AG04450 (cell line): ENCODE data around the gene SLC2A8. TPM values are rescaled to one million over a fixed set of nuclear protein-coding genes. Genes with fewer than 3 reads are reported as not detected.

Source experiments
- CTCF ChIA-PET: fragments of 300-600, 350-600 bp; formaldehyde crosslinking; extraction: SDS; loops from one replicate; lab custom pipeline; 2022; ENCODE audit warnings: antibody characterized with exemption, inconsistent platforms; lab: Charles Lee
- POLR2A ChIA-PET: fragments of 350-600 bp; formaldehyde crosslinking; extraction: SDS; loops from one replicate; lab custom pipeline; 2021; ENCODE audit warnings: antibody characterized with exemption, inconsistent platforms; lab: Yijun Ruan, JAX
- DNase-seq: peaks from one replicate; pipeline ENCODE4 v3.0.0-alpha.2; 2011; ENCODE audit warnings: low read depth, low spot score
- H3K27ac ChIP-seq: one replicate; pipeline ENCODE4 v1.5.1; 2012; ENCODE audit warnings: low read depth, low read length, control low read depth
- H3K27me3 ChIP-seq: one replicate; pipeline ENCODE4 v1.6.0; 2012; ENCODE audit warnings: low read length; ENCODE audit not compliant: control insufficient read depth, insufficient read depth
- H3K4me3 ChIP-seq: 2 replicates; pipeline ENCODE4 v1.5.1; 2011; ENCODE audit warnings: mild to moderate bottlenecking, low read depth, low read length, control low read depth
- H3K9me3 ChIP-seq: 2 replicates; pipeline ENCODE4 v1.5.1; 2012; ENCODE audit warnings: low read length; ENCODE audit not compliant: control insufficient read depth, insufficient read depth
- polyA plus RNA-seq: library from polyadenylated mRNA; depleted of rRNA; stranded (reverse); fragments of >200 nt; gene quantifications from 2 replicates; pipeline ENCODE4 v1.2.3, GENCODE V29; 2011
- TF ChIP-seq, protein P1 (sequence below): IDR thresholded peaks from 2 replicates; pipeline ENCODE4 v1.5.1; 2011; ENCODE audit warnings: low read depth, low read length, control low read depth, inconsistent platforms

The SLC2A8 gene
- polyA plus RNA-seq, 1 experiment = 6.3 TPM

DNA sequence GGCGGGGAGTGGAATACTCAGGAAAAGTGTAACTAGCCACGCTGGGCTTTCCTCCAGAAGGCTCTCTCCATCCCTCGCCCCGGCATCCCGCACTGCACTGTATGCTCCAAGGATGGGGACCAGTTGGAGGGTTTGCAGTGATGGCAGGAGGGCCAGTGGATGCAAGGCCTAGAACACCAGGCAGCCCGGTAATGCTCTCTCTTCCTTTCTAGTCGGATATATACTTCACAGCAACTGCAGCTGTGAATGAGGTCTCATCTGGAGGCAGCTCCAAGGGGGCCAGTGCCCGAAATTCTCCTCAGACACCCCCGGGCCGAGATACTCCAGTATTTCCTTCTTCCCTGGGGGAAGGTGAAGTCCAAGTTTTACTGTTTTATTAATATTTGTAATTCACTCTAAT, 10.0 kb upstream of the SLC2A8 start:
- Histone ChIP-seq H3K27ac (no peak overlapping the region), H3K4me3 (no peak overlapping the region), H3K9me3 (no peaks in the 10 kb centered on the region), H3K27me3 (peaks cover 14% of the 10 kb centered on the region)
- ChIA-PET CTCF (interaction anchor here (0.7 kb wide), 1 partner anchor 10 kb away, joined by 5 read pairs; no protein-coding TSS in a partner anchor), POLR2A (no interaction called here)
- TF ChIP-seq, protein P1, sequence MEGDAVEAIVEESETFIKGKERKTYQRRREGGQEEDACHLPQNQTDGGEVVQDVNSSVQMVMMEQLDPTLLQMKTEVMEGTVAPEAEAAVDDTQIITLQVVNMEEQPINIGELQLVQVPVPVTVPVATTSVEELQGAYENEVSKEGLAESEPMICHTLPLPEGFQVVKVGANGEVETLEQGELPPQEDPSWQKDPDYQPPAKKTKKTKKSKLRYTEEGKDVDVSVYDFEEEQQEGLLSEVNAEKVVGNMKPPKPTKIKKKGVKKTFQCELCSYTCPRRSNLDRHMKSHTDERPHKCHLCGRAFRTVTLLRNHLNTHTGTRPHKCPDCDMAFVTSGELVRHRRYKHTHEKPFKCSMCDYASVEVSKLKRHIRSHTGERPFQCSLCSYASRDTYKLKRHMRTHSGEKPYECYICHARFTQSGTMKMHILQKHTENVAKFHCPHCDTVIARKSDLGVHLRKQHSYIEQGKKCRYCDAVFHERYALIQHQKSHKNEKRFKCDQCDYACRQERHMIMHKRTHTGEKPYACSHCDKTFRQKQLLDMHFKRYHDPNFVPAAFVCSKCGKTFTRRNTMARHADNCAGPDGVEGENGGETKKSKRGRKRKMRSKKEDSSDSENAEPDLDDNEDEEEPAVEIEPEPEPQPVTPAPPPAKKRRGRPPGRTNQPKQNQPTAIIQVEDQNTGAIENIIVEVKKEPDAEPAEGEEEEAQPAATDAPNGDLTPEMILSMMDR = no peak
- no peak for DNase-seq

DNA sequence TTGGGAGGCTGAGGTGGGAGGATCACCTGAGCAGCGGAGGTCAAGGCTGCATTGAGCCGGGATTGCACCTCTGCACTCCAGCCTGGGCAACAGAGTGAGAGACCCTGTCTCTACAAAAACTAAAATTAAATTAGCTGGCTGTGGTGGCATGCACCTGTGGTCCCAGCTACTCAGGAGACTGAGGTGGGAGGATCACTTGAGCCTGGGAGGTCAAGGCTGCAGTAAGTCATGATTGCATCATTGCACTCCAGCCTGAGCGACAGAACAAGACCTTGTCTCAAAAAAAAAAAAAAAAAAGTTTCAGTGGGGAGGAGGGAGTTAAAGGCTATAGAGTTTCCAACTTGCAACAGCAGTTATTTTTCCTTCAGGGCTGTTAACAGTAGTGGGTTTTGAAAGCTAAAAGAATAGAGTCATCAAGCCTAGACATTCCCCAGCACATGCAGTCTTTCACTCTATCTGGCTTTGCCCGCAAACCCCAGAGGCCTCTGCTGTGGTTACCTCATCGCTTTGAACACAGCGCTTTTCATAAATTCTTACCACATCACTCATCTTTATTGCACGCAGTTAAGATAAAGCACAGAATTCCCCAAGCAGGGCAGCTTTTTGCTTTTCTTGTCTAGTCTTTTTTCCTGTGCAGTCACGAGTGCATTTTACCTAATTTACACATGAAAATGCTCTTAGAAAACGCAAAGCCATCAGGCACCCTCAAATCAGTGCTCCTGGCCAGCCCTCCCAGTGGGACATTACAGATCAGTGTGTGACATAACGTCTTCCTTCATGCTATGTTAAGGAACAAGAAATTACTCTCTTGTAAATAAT, 8.7 kb upstream of the SLC2A8 start:
- H3K9me3 ChIP-seq = no peaks in the 10 kb centered on the region
- CTCF ChIA-PET = interaction anchor here (0.7 kb wide), 2 partner anchors 9 to 960 kb away, joined by 3 to 5 read pairs; partner anchors contain the start of gene SLC2A8
- POLR2A ChIA-PET = interaction anchor here (0.6 to 1.2 kb wide), 7 partner anchors 8 to 198 kb away, joined by 3 to 9 read pairs (median 6); partner anchors contain the start of genes LRSAM1, RPL12, SLC2A8 and ZNF79
- TF ChIP-seq, protein P1 = no peak
- H3K4me3 ChIP-seq = no peak overlapping the region; the same call in 1 of the 2 replicates
- peaks cover 19% of the 10 kb centered on the region for H3K27me3 ChIP-seq
- peak overlapping the region; percentile 83 for H3K27ac ChIP-seq
- DNase-seq = peak; percentile 93

DNA sequence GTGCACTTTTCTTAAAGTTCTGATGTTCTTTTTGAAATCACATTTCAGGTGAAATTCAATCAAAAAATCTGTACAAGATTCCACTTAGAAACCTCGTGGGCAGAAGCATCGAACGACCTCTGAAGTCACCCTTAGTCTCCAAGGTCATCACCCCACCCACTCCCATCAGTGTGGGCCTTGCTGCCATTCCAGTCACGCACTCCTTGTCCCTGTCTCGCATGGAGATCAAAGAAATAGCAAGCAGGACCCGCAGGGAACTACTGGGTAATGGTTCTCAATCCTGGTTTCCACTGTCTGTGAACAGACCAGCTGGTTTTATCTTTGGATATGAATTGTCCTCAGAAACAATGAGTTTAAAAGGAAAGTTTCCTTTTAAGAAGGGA, 8.1 kb upstream of the SLC2A8 start:
- H3K27ac ChIP-seq = peak overlapping the region; percentile 83
- CTCF ChIA-PET = interaction anchor here (0.7 kb wide), 3 partner anchors 8 to 961 kb away, joined by 3 to 5 read pairs (median 3); partner anchors contain the start of gene SLC2A8

DNA sequence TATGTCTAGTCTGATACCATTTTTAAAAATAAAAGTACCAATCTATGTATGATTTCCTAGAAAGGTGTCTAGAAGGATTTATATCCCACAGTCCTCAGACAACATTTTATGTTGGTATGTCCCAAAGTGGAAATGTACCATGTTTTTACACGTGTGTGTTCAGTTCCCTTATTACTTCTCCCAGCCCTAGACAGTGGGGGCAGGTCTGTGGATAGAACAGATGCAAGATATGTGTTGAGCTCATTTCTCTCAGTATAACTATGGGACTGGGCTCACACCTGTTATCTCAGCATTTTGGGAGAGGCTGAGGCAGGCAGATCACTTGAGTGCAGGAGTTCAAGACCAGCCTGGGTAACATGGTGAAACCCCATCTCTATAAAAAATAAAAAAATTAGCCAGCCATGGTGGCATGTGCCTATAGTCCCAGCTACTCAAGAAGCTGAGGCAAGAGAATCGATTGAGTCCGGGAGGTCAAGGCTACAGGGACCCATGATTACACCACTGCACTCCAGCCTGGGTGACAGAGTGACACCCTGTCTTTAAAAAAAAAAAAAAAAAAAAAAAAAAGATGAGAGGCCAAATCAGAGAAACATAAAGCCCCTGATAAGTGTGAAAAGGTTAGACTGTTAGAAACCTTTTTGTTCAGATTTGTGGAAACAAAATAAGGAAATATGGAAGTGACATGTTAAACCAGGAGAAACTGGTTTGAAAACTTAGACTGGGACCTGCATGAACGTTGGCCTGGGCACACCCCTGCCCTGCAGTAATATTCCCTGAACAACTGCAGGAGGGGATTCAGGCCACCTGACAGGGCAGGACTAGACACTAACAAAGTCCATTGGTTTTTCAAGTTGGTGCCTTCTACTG, 7.4 kb upstream of the SLC2A8 start:
- DNase-seq = no peak
- H3K9me3 ChIP-seq = no peaks in the 10 kb centered on the region
- ChIA-PET CTCF (interaction anchor here (0.7 kb wide), 1 partner anchor 176 kb away, joined by 3 read pairs; no protein-coding TSS in a partner anchor), POLR2A (no interaction called here)
- TF ChIP-seq, protein P1 = no peak
- H3K4me3 ChIP-seq = no peak overlapping the region
- H3K27me3 ChIP-seq = peaks cover 14% of the 10 kb centered on the region
- H3K27ac ChIP-seq = no peak overlapping the region

More for the DNA sequence above, 8.1 kb upstream of the SLC2A8 start:
- TF ChIP-seq, protein P1 = no peak
- DNase-seq = no peak
- Histone ChIP-seq H3K4me3 (no peak overlapping the region), H3K27me3 (peaks cover 19% of the 10 kb centered on the region), H3K9me3 (no peaks in the 10 kb centered on the region)
- POLR2A ChIA-PET = interaction anchor here (0.7 to 1.2 kb wide), 3 partner anchors 8 to 199 kb away, joined by 4 to 9 read pairs (median 6); partner anchors contain the start of genes LRSAM1, RPL12 and SLC2A8
